Ovary (tissue), 3 donors: ENCODE measurements around the gene PHOX2A.

Experiments
- CTCF ChIP-seq, 3 donors: fragments of 450-650 bp in 2 of 3; fragments of 200-600 bp in 1 of 3; IDR thresholded peaks; one replicate each; pipeline versions ENCODE4 v1.5.1 to v1.8.0; 2016 to 2022; ENCODE audit warnings: antibody characterized with exemption in 3 of 3, mild to moderate bottlenecking in 1 of 3
- EP300 ChIP-seq: sonication (generic); formaldehyde crosslinking; IDR thresholded peaks from one replicate; pipeline ENCODE4 v1.6.1; 2017; ENCODE audit warnings: antibody characterized with exemption
- POLR2A ChIP-seq: fragments of 450-650 bp; IDR thresholded peaks from one replicate; pipeline ENCODE4 v1.6.1; 2017; ENCODE audit warnings: antibody characterized with exemption, mild to moderate bottlenecking, moderate library complexity
- donor health status: DM: no; HTN: no; CAD: no.

GRCh38 chr11:72247584-72247983 lies 3.6 kb upstream of the PHOX2A start:
- TF ChIP-seq POLR2A (no peak), CTCF (IDR thresholded peaks at IDR 0.05) (no peak), EP300 (no peak)
